Measurements from ENCODE around the gene JDP2. TPM values are rescaled to one million over a fixed set of nuclear protein-coding genes. Genes with fewer than 3 reads are reported as not detected.

JDP2 gene
- total RNA-seq, 1 donor from 2014 or later: 58.0 TPM

- no peak for ATAC-seq
- intact Hi-C loops (cut with DNase I): no loop called here
Observed at GRCh38 chr14:75402867-75403413, 24.9 kb upstream of the JDP2 start.

DNA sequence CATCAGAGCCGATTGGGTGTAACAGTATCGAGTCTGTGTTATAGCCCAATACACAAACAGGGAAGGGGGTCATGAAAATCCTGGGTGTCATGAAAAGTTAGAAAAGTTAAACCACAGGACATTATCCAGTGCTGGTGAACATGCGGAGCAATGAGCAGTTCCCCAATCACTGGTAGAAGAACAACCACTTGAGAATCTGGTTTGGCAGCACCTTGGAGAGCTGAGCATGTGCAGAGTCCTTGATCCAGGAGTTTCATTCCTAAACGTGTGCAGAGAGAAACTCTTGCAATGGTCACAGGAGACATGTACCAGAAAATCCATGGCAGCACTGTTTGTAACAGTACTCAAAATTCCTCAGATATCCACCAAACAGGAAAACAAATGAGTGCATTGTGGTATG lies 23.0 kb upstream of the JDP2 start:
- ATAC-seq: peak; percentile 64
- H3K36me3 ChIP-seq: no peaks in the 10 kb centered on the region
- no peaks in the 10 kb centered on the region for H3K27me3 ChIP-seq
- no peak for TF ChIP-seq CTCF (IDR thresholded peaks at IDR 0.05)
- no peak overlapping the region for H3K27ac ChIP-seq
- intact Hi-C loops (cut with DNase I): no loop called here
- no peak for DNase-seq
- no peak overlapping the region for H3K4me3 ChIP-seq
- H3K4me1 ChIP-seq: peaks cover 13% of the 10 kb centered on the region
- no peaks in the 10 kb centered on the region for H3K9me3 ChIP-seq

More at GRCh38 chr14:75402867-75403413, 24.9 kb upstream of the JDP2 start:
- Histone ChIP-seq H3K36me3 (no peaks in the 10 kb centered on the region), H3K4me1 (peaks cover 17% of the 10 kb centered on the region), H3K27ac (no peak overlapping the region), H3K27me3 (no peaks in the 10 kb centered on the region), H3K9me3 (no peaks in the 10 kb centered on the region), H3K4me3 (no peak overlapping the region)
- TF ChIP-seq CTCF (IDR thresholded peaks at IDR 0.05): no peak
- DNase-seq: no peak

DNA sequence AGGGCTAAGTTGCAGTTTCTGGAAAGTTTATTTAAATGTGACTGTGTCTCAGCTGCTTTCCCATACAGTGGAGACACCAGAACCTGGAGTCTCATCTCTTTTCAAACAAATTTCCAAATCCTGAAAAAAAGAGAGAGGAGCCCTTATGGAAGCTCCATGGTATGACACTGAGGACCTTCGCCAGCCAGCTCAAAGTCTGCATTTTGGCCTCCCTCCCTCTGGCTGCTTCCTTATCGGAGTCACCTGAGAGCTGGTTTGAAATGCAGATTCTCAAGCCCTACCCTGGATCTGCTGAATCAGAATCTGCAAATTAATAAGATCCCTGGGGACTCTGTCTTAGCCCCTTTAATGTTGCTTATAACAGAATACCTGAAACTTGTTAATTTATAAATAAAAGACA lies 21.7 kb upstream of the JDP2 start:
- no peaks in the 10 kb centered on the region for H3K27me3 ChIP-seq
- H3K4me3 ChIP-seq: no peak overlapping the region
- ATAC-seq (no peak), DNase-seq (no peak)
- intact Hi-C loops (cut with DNase I): no loop called here
- no peaks in the 10 kb centered on the region for H3K9me3 ChIP-seq
- no peak for TF ChIP-seq CTCF (IDR thresholded peaks at IDR 0.05)
- peaks cover under 1% of the 10 kb centered on the region for H3K4me1 ChIP-seq
- H3K36me3 ChIP-seq: no peaks in the 10 kb centered on the region
- no peak overlapping the region for H3K27ac ChIP-seq

- Histone ChIP-seq H3K9me3 (no peaks in the 10 kb centered on the region), H3K27me3 (no peaks in the 10 kb centered on the region), H3K4me3 (no peak overlapping the region), H3K4me1 (no peaks in the 10 kb centered on the region), H3K36me3 (no peaks in the 10 kb centered on the region), H3K27ac (no peak overlapping the region)
- no peak for DNase-seq
- ATAC-seq: no peak
- TF ChIP-seq CTCF (IDR thresholded peaks at IDR 0.05): no peak
- intact Hi-C loops (cut with DNase I): no loop called here
Observed at GRCh38 chr14:75406856-75407255, 21.0 kb upstream of the JDP2 start.

DNA sequence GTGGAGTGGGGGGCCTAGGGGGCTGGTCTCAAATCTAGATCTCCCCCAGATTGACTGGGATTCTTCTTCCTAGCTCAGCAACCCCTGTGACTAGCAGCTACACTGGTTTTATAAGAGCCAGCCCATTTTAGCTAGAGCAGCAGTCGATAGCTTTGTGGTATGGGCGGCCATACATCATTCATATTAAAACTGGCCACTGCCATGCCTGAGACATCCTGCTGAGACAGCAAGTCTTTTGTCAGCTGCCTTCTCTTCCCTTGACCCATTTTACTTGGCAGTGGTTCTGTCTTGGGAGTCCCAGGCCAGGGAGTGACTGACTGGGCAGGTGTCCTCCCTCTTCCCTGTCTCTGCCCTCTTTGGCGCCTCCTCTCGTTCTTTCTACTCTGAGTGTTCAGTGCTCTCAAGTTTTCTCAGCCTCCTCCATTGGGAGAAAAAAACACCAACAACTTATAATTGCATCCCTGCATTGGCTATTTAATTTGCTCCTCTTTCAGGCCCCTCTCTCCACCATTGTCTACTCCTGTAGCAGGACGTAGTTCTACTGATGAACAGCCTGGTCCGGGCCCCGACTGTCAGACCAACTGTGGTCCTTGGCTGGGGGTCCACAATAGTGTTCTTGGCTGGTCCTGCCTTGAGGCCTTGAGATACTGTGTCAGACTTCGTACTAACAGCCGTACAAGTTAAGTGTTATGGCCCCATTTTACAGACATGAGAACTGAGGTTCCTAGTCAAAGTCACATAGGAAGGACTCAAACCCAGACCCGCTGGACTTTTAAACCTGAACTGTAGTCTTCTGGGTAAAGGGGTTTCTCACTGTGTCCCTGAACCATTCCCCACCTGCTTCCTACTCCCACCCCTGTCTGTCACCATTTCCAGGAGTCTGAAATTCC lies 18.3 kb upstream of the JDP2 start:
- Histone ChIP-seq H3K27me3 (no peaks in the 10 kb centered on the region), H3K9me3 (no peaks in the 10 kb centered on the region), H3K4me1 (no peaks in the 10 kb centered on the region), H3K4me3 (no peak overlapping the region), H3K27ac (no peak overlapping the region), H3K36me3 (no peaks in the 10 kb centered on the region)
- ATAC-seq (no peak), DNase-seq (no peak)
- intact Hi-C loops (cut with DNase I): no loop called here
- no peak for TF ChIP-seq CTCF (IDR thresholded peaks at IDR 0.05)

All from upper lobe of right lung (tissue), 1 donor.